Adrenal gland (tissue), 12 donors: Measurements from ENCODE around the gene BPIFB6. TPM values are rescaled to one million over a fixed set of nuclear protein-coding genes. Genes with fewer than 3 reads are reported as not detected.

Experiments
- DNase-seq, 7 donors: peaks; one replicate each; pipeline ENCODE4 v3.0.0-alpha.2; 2019 to 2020
- H3K27ac ChIP-seq, 5 donors: fragments of 200-600 bp; sonication (generic) in 4 of 5; 1 replicate in 3 of 5; 2 replicates in 2 of 5; pipeline versions ENCODE4 v1.5.1 to v1.8.0; 2016 to 2020; ENCODE audit warnings: mild to moderate bottlenecking in 1 of 5
- H3K27me3 ChIP-seq: fragments of 200-600 bp; 2 replicates; pipeline ENCODE4 v1.8.0; 2021
- H3K36me3 ChIP-seq, 2 donors: fragments of 200-600 bp; replicated peaks in 1 of 2; 1 replicate in 1 of 2; 2 replicates in 1 of 2; pipeline versions ENCODE4 v1.5.1 to v1.8.0; 2018 to 2022
- H3K4me1 ChIP-seq, 2 donors: fragments of 200-600 bp; replicated peaks in 1 of 2; 1 replicate in 1 of 2; 2 replicates in 1 of 2; pipeline versions ENCODE4 v1.5.1 to v1.8.0; 2018 to 2021
- H3K4me3 ChIP-seq, 4 donors: fragments of 200-600 bp; sonication (generic) in 3 of 4; one replicate each; pipeline ENCODE4 v1.5.1; 2016 to 2018
- H3K9me3 ChIP-seq, 3 donors: fragments of 200-600 bp; sonication (generic) in 1 of 3; replicated peaks in 1 of 3; 1 replicate in 2 of 3; 2 replicates in 1 of 3; pipeline versions ENCODE4 v1.5.1 to v1.8.0; 2016 to 2021
- POLR2A ChIP-seq, 2 donors: fragments of 450-650 bp; IDR thresholded peaks; one replicate each; pipeline ENCODE4 v1.6.1; 2017; ENCODE audit warnings: antibody characterized with exemption in 2 of 2, mild to moderate bottlenecking in 2 of 2, moderate library complexity in 1 of 2
- WGBS, 4 donors: extraction: QIAGEN DNeasy Blood & Tissue Kit in 2 of 4; methylation state at CpG; one replicate each; pipeline versions ENCODE4 v1.1.5 to v1.1.7; 2013 to 2017; 5-methylcytosine and 5-hydroxymethylcytosine counted together
- intact Hi-C, 2 donors: fragments of 100-400 bp; cut with DNase I; formaldehyde crosslinking; loops; one replicate each; pipeline versions ENCODE4 v1.14.1 to v1.15.0; 2022 to 2023
- polyA plus RNA-seq, 3 donors: library from polyadenylated mRNA; stranded (reverse); fragments of 200-250 nt in 2 of 3; fragments of 350-450 nt in 1 of 3; fragmentation: Illumina TruSeq in 1 of 3; extraction: RNeasy Lipid Tissue Mini Kit (QIAGEN cat#74804) in 1 of 3; gene quantifications; one replicate each; pipeline ENCODE4 v1.2.3, GENCODE V29; 2013 to 2014
- total RNA-seq, 9 donors: library from RNA; depleted of rRNA in 4 of 9; stranded (reverse); fragments of >200 nt in 4 of 9; fragments of 120-200 nt in 1 of 9; fragmentation: NEBNext Ultra II Directional in 1 of 9; extraction: Animal tissue kit (Norgen Biotek cat#: 25700) in 1 of 9; gene quantifications; one replicate each; pipeline versions ENCODE4 v1.1.0 to v1.2.4, GENCODE V29; 2013 to 2023
- TF ChIP-seq, protein P1 (sequence below), 6 experiments: fragments of 450-650 bp in 4 of 6; fragments of 200-600 bp in 2 of 6; sonication (generic) in 1 of 6; IDR thresholded peaks; 1 replicate in 5 of 6; 2 replicates in 1 of 6; pipeline versions ENCODE4 v1.5.1 to v1.8.0; 2016 to 2021; ENCODE audit warnings: antibody characterized with exemption in 6 of 6, mild to moderate bottlenecking in 2 of 6, moderate library complexity in 1 of 6
- donor health status: healthy with polysubstance abuse.
- donor health status: Bipolar disorder and iron deficiency.
- donor health status: DM: yes; HTN: yes; CAD: no.
- donor health status: DM: no; HTN: no; CAD: no.
- donor health status: DM: no; HTN: no; CAD: no.
- donor health status: DM: yes; HTN: yes; CAD: no.

BPIFB6 gene
- total and polyA plus RNA-seq, 12 donors, result not detected

DNA sequence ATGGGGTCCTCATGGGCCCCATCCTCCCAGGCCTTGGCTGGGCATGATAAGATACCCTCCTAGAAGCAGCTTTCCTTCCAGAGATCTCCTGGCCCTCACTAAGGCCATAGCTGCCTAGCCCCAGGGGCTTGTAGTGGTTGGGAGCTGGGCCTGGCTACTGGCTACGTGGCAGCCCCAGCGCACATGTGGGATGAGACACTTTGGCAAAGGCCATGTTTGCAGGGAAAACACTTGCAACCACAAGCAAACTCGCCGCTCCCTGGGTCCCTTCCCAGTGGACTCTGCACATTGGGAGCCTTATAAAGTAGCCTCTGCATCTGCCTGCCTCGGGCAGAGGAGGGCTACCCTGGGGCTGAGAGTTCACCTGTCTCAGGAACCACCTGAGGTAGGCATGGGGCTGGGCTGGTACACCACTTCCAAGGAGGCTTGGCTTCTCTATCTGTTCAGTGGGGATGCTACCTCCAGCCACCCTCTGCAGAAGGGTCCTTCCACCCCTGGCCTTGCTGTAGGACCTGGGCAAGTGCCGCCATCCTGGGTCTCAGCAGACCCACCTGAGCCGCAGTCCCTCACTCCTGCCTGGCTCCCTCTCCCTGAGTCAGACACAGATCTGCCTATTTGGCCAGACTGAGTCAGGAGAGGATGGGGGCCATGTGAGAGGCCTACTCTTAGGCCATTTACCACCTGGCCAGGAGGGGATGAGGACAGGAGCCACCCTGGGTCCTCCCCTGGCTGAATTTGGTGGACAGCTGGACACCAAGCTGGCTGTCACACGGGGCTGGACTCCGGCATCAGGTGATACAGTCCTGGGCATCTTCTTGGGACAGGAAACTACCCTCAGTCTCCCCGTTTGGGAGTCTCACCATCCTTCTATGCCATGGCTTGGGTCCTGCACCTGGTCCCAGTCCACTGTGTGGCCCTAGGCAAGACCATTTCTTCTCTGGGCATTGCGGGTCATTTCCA, 23.8 kb upstream of the BPIFB6 start, which contains the start of gene BPIFB2:
BPIFB2 (plus strand) TSS at position 329 of the 960 bp plus-strand sequence. CDS start 871 bp downstream, outside the sequence.
- Histone ChIP-seq H3K4me3 (no peak within 1 kb of the TSS), H3K9me3 (no peaks in the 10 kb centered on the region), H3K27me3 (no peaks in the 10 kb centered on the region), H3K27ac (no peak within 1 kb of the TSS), H3K4me1 (no peaks in the 10 kb centered on the region), H3K36me3 (no peaks in the 10 kb centered on the region)
- intact Hi-C loops, result no loop called here
- no peak for TF ChIP-seq POLR2A (IDR thresholded peaks at IDR 0.05)
- TF ChIP-seq, protein P1, sequence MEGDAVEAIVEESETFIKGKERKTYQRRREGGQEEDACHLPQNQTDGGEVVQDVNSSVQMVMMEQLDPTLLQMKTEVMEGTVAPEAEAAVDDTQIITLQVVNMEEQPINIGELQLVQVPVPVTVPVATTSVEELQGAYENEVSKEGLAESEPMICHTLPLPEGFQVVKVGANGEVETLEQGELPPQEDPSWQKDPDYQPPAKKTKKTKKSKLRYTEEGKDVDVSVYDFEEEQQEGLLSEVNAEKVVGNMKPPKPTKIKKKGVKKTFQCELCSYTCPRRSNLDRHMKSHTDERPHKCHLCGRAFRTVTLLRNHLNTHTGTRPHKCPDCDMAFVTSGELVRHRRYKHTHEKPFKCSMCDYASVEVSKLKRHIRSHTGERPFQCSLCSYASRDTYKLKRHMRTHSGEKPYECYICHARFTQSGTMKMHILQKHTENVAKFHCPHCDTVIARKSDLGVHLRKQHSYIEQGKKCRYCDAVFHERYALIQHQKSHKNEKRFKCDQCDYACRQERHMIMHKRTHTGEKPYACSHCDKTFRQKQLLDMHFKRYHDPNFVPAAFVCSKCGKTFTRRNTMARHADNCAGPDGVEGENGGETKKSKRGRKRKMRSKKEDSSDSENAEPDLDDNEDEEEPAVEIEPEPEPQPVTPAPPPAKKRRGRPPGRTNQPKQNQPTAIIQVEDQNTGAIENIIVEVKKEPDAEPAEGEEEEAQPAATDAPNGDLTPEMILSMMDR (IDR thresholded peaks at IDR 0.05), result no peak
- WGBS, 4 donors, result 78 to 93% (median 85%) methylated on average over 5 to 11 of the region's 11 CpGs
- DNase-seq, result no peak

DNA sequence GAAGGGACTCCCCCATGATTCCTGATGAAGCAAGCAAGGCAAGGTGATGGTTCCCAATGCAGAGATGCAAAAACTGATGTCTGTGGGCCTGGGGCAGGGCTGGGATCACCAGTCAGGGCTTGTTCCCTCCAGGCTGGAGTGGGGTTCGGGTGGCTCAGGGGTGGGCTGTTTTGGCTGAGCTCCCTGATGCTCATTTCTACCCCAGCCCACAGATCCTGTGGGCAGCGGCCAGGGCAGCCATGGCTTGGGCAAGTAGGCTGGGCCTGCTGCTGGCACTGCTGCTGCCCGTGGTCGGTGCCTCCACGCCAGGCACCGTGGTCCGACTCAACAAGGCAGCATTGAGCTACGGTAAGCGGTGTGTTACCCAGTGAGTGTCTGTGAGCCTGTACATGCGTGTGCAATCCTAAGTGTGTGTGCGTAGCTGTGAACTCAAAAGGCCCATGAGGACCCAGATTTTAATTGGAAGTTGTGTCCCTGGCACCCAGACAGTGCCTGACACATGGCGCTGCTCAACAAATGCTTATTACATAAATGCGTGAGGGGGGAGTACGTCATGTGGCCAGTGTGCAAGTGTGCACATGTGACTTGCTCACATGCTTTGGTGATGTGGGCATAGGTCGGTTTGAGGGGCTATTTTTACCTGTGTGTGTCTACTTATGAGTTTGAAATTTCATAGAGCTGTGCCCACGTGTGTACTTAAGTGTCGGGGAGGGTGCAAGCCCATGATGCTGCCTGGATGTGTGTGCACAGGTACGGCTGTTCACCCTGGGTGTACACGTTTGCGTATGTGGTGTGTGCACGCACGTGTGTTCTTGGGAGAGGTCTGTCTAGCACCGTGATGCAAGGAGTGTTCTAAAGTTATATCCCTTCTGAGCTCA, 22.9 kb upstream of the BPIFB6 start:
- H3K36me3 ChIP-seq, result no peaks in the 10 kb centered on the region
- 75 to 83% (median 79%) methylated on average over 12 to 23 of the region's 23 CpGs for WGBS, 4 donors
- H3K27me3 ChIP-seq, result peaks cover 5% of the 10 kb centered on the region
- no peak for DNase-seq
- TF ChIP-seq POLR2A (IDR thresholded peaks at IDR 0.05), result no peak
- TF ChIP-seq, protein P1 (IDR thresholded peaks at IDR 0.05), result no peak
- intact Hi-C loops, result no loop called here
- H3K9me3 ChIP-seq, result no peaks in the 10 kb centered on the region
- H3K4me1 ChIP-seq, result no peaks in the 10 kb centered on the region
- no peak overlapping the region for H3K4me3 ChIP-seq
- H3K27ac ChIP-seq, result no peak overlapping the region

DNA sequence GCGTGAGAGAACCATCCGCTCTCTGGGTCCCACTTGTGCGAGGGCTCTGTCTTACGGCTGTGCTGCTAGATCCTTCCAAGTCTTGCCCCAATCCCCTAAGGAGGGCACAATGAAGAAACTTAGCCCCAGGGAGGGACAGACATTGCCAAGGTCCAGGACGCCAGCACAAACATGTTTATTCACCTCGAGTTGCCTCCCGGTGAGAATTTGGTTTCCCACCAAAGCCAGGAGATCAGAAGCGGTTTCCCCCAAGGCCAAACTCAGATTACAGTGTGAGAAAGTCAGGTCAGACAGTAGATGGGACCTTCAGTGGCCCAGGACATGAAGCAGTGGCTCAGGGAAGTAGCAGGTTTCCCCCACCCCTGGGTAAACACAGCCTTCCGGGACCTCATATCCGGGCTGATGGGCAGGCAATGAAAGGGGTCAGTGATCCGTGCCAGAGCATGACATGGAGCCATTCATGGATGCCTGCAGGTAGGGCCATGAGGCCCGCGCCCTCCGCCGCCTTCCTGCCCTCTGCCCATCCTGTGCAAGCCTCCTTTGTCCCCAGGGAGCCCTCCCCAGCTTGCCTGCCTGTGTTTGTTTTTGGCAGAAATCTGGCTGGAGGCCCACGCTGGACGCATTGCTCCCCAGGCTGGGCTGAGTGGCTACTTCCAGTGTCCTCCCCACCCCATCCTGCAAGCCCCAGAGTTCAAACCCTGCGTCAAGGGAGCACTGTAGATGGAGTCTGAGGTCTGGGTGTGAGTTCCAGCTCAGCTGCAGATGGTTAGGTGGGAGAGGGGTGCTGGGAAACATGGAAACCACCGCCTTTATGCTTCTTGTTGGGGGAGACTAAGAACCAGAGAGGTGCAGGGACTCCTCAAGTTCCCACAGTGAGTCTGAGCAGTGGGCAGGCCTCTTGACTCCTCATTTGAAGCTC, 22.0 kb upstream of the BPIFB6 start:
- no peak overlapping the region for H3K4me3 ChIP-seq
- intact Hi-C loops, result no loop called here
- H3K9me3 ChIP-seq, result no peaks in the 10 kb centered on the region
- H3K27me3 ChIP-seq, result peaks cover 7% of the 10 kb centered on the region
- no peaks in the 10 kb centered on the region for H3K4me1 ChIP-seq
- no peak for DNase-seq
- no peak overlapping the region for H3K27ac ChIP-seq
- no peaks in the 10 kb centered on the region for H3K36me3 ChIP-seq
- 45 to 57% (median 49%) methylated on average over 10 to 19 of the region's 19 CpGs for WGBS, 4 donors
- TF ChIP-seq, protein P1 (IDR thresholded peaks at IDR 0.05), result no peak
- no peak for TF ChIP-seq POLR2A (IDR thresholded peaks at IDR 0.05)
